Transverse colon (tissue), 4 donors: ENCODE results near the gene MRPL33.

Experiments used
- CTCF ChIP-seq, 5 experiments: fragments of 200-600 bp in 3 of 5; fragments of 450-650 bp in 2 of 5; sonication (generic) in 3 of 5; IDR thresholded peaks; 1 replicate in 2 of 5; 2 replicates in 3 of 5; pipeline ENCODE4 v1.5.1; 2016 to 2017; ENCODE audit warnings: antibody characterized with exemption in 5 of 5, inconsistent platforms in 3 of 5, mild to moderate bottlenecking in 2 of 5, moderate library complexity in 1 of 5
- EP300 ChIP-seq: sonication (generic); formaldehyde crosslinking; IDR thresholded peaks from one replicate; pipeline ENCODE4 v1.6.1; 2017; ENCODE audit warnings: antibody characterized with exemption, low read depth
- POLR2A ChIP-seq: fragments of 450-650 bp; IDR thresholded peaks from one replicate; pipeline ENCODE4 v1.6.1; 2016; ENCODE audit warnings: antibody characterized with exemption, mild to moderate bottlenecking, moderate library complexity
- POLR2AphosphoS5 ChIP-seq, 3 donors: sonication (generic); formaldehyde crosslinking; IDR thresholded peaks; one replicate each; pipeline ENCODE4 v1.6.1; 2016; ENCODE audit warnings: antibody characterized with exemption in 3 of 3

- TF ChIP-seq CTCF (IDR thresholded peaks at IDR 0.05) (peak in 1 of 5 experiments; percentile 47), POLR2A (peak; percentile 68), EP300 (peak; percentile 98), POLR2AphosphoS5 (IDR thresholded peaks at IDR 0.05) (peak; percentile 78 to 90 (median 88))
These were observed 36.1 kb upstream of the MRPL33 start for GRCh38 chr2:27735263-27735904.
